Measurements from ENCODE around the gene WARS2.

Gene WARS2

DNA sequence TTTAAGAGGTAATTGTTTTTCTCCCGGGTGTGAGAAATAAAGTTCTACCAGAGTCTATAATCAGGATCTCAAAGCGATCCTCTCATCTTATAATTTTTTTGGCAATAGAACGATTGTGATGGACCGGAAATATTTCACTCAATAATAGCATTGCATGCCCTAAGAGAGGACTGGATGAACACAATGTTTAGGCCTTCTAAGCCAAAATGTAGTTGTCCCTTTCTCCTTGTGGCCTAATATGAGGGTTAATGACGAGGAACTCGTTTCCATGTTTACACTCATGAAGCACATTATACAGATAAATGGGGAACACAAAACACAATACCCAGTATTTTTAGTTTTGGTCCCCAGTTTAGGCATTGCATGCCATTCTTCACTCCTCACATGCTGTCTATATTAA, 158.2 kb downstream of the WARS2 start:
- DNase-seq: no peak

DNA sequence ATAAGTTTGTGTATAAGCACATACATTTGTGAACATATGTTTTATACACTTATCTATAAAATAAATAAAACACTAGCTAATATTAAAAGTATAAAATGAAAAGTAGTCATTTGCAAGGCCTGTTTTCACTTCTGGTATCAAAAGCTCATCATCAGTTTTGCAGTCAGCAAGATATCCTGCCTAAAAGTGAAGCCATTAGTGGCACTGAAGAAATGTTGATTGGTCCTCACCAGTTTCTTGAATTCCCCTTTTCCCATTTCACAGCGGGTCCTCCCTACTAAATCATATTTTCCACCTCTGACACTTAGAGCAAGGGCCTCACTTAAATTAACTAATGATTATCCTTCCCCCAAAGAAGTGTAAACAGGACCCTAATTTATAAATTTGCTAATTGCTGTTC, 159.0 kb downstream of the WARS2 start:
- no peak for DNase-seq

Measured in NCI-H524 (cell line).